ENCODE results near the gene HLA-DPB1.

The HLA-DPB1 gene

DNA sequence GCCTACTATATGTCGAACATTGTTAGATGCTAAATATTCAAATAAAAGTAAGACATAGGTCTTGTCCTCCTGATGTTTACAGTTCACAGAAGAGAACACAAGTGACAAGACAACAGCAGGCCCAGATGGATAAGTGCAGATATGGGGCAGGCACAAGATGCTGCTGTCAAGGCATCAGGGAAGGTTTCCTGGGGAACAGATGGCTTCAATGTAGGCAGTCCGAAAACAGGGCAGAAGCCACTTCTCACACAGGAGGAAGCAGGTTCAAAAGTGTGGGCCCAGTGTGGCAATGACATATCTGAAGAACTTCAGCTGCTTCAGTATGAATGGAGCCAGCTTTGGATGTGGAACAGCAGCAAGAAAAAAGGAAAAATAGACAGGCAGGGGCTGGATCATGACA, 32.5 kb downstream of the HLA-DPB1 start:
- Histone ChIP-seq H3K4me2 (ENCODE audit: low read length) (no peak overlapping the region), H2AFZ (ENCODE audit: low read length) (no peak overlapping the region), H3K9ac (ENCODE audit: low read length) (no peak overlapping the region), H3K4me1 (ENCODE audit: insufficient read depth, low read length, severe bottlenecking) (no peaks in the 10 kb centered on the region), H3K9me2 (ENCODE audit: low read depth, low read length) (no peaks in the 10 kb centered on the region), H3K36me3 (ENCODE audit: insufficient read depth, low read length) (no peaks in the 10 kb centered on the region), H3K4me3 (ENCODE audit: low read depth, low read length, poor library complexity, severe bottlenecking) (no peak overlapping the region), H3K27ac (ENCODE audit: low read depth, low read length, poor library complexity, severe bottlenecking) (no peak overlapping the region), H4K20me1 (ENCODE audit: insufficient read depth, low read length) (no peaks in the 10 kb centered on the region), H3F3A (ENCODE audit: insufficient read depth, low read length) (no peaks in the 10 kb centered on the region), H3K9me3 (ENCODE audit: low read length) (no peaks in the 10 kb centered on the region), H3K79me2 (ENCODE audit: insufficient read depth, low read length) (no peaks in the 10 kb centered on the region), H3K27me3 (ENCODE audit: insufficient read depth, low read length) (no peaks in the 10 kb centered on the region; the same call in 1 of the 2 replicates)
- no peak for TF ChIP-seq EZH2 (IDR thresholded peaks at IDR 0.05; ENCODE audit: borderline replicate concordance, low read length)
- TF ChIP-seq, protein P1, sequence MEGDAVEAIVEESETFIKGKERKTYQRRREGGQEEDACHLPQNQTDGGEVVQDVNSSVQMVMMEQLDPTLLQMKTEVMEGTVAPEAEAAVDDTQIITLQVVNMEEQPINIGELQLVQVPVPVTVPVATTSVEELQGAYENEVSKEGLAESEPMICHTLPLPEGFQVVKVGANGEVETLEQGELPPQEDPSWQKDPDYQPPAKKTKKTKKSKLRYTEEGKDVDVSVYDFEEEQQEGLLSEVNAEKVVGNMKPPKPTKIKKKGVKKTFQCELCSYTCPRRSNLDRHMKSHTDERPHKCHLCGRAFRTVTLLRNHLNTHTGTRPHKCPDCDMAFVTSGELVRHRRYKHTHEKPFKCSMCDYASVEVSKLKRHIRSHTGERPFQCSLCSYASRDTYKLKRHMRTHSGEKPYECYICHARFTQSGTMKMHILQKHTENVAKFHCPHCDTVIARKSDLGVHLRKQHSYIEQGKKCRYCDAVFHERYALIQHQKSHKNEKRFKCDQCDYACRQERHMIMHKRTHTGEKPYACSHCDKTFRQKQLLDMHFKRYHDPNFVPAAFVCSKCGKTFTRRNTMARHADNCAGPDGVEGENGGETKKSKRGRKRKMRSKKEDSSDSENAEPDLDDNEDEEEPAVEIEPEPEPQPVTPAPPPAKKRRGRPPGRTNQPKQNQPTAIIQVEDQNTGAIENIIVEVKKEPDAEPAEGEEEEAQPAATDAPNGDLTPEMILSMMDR (IDR thresholded peaks at IDR 0.05; ENCODE audit: low read length), result no peak

DNA sequence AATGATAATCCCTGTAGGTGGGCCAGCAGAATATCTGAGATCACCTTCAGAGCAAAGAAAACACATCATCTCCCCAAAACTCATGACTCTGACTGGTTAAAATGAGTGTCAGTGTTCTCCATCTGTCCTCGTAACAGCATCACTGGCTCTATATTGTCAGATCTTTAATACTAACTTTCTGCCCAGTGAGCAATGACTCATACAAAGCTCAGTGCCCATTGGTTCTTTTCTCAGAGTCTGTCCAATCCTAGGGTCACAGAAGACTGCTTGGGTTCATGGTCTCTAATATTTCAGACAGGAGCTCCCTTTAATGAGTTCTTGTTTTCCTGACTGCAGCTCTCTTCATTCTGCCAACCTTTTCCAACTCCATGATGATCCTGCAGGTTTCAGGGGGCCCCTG, 36.4 kb downstream of the HLA-DPB1 start:
- Histone ChIP-seq H3K9me2 (ENCODE audit: low read depth, low read length) (no peaks in the 10 kb centered on the region), H2AFZ (ENCODE audit: low read length) (no peak overlapping the region), H3K27me3 (ENCODE audit: insufficient read depth, low read length) (no peaks in the 10 kb centered on the region), H3K79me2 (ENCODE audit: insufficient read depth, low read length) (no peaks in the 10 kb centered on the region), H3F3A (ENCODE audit: insufficient read depth, low read length) (no peaks in the 10 kb centered on the region), H3K36me3 (ENCODE audit: insufficient read depth, low read length) (no peaks in the 10 kb centered on the region), H3K4me1 (ENCODE audit: insufficient read depth, low read length, severe bottlenecking) (no peaks in the 10 kb centered on the region), H3K27ac (ENCODE audit: low read depth, low read length, poor library complexity, severe bottlenecking) (no peak overlapping the region), H3K9ac (ENCODE audit: low read length) (no peak overlapping the region), H4K20me1 (ENCODE audit: insufficient read depth, low read length) (no peaks in the 10 kb centered on the region), H3K4me3 (ENCODE audit: low read depth, low read length, poor library complexity, severe bottlenecking) (no peak overlapping the region), H3K4me2 (ENCODE audit: low read length) (no peak overlapping the region), H3K9me3 (ENCODE audit: low read length) (no peaks in the 10 kb centered on the region)
- TF ChIP-seq, protein P1 (IDR thresholded peaks at IDR 0.05; ENCODE audit: low read length), result no peak
- TF ChIP-seq EZH2 (IDR thresholded peaks at IDR 0.05; ENCODE audit: borderline replicate concordance, low read length), result no peak

DNA sequence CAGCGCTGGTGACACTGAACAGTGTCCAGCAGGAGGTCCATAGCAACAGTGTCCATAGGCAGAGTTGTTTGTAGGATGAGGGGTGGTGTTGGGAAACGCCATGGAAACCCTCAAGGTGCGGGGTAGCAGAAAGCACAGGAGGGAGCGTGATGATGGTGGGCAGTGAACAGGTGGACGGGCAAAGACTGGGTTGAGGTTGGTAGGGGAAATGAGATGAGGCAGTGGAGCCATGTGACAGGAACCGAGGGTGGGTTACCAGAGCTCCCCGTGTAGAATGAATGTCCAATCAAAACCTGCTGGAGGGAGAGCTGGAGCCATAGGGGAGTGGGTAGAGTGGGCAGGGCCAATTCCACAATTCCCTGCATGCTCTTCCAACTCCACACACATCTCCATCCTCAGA, 38.0 kb downstream of the HLA-DPB1 start:
- H3K9me2 ChIP-seq (ENCODE audit: low read depth, low read length), result no peaks in the 10 kb centered on the region
- H3K27ac ChIP-seq (ENCODE audit: low read depth, low read length, poor library complexity, severe bottlenecking), result no peak overlapping the region
- no peaks in the 10 kb centered on the region for H3K9me3 ChIP-seq (ENCODE audit: low read length)
- H3K36me3 ChIP-seq (ENCODE audit: insufficient read depth, low read length), result no peaks in the 10 kb centered on the region
- no peak overlapping the region for H2AFZ ChIP-seq (ENCODE audit: low read length)
- no peaks in the 10 kb centered on the region for H3F3A ChIP-seq (ENCODE audit: insufficient read depth, low read length)
- H3K4me3 ChIP-seq (ENCODE audit: low read depth, low read length, poor library complexity, severe bottlenecking), result no peak overlapping the region
- H3K9ac ChIP-seq (ENCODE audit: low read length), result no peak overlapping the region
- H3K79me2 ChIP-seq (ENCODE audit: insufficient read depth, low read length), result no peaks in the 10 kb centered on the region
- no peaks in the 10 kb centered on the region for H4K20me1 ChIP-seq (ENCODE audit: insufficient read depth, low read length)
- no peaks in the 10 kb centered on the region for H3K27me3 ChIP-seq (ENCODE audit: insufficient read depth, low read length)
- TF ChIP-seq EZH2 (IDR thresholded peaks at IDR 0.05; ENCODE audit: borderline replicate concordance, low read length), result no peak
- TF ChIP-seq, protein P1 (IDR thresholded peaks at IDR 0.05; ENCODE audit: low read length), result no peak
- H3K4me1 ChIP-seq (ENCODE audit: insufficient read depth, low read length, severe bottlenecking), result no peaks in the 10 kb centered on the region
- no peak overlapping the region for H3K4me2 ChIP-seq (ENCODE audit: low read length)

All from OCI-LY1 (cell line).